K562 (cell line): ENCODE data around the gene KAZN. TPM values are rescaled to one million over a fixed set of nuclear protein-coding genes. Genes with fewer than 3 reads are reported as not detected.

Experiments used
- ELF1 ChIP-seq: fragments of 200-800 bp; sonication (Bioruptor generic); IDR thresholded peaks from 2 replicates; pipeline ENCODE4 v1.6.1; 2016; ENCODE audit warnings: missing genetic modification characterization, missing compliant biosample characterization
- HMG20B ChIP-seq: fragments of 250-450 bp; sonication (Bioruptor Pico); IDR thresholded peaks from 2 replicates; pipeline ENCODE4 v1.5.0; 2021; ENCODE audit warnings: mild to moderate bottlenecking
- KDM1A ChIP-seq, 2 experiments: fragments of 450-650 bp; IDR thresholded peaks; 2 replicates each; pipeline ENCODE4 v1.6.1; 2016; ENCODE audit warnings: mild to moderate bottlenecking in 2 of 2
- KLF10 ChIP-seq: fragments of 250-450 bp; sonication (Bioruptor Pico); IDR thresholded peaks from 2 replicates; pipeline ENCODE4 v1.6.1; 2021; ENCODE audit warnings: matching md5 sums
- MTA1 ChIP-seq: fragments of 450-650 bp; IDR thresholded peaks from 2 replicates; pipeline ENCODE4 v1.6.1; 2017; ENCODE audit warnings: borderline replicate concordance
- NRF1 ChIP-seq, 2 experiments: fragments of 450-650 bp; IDR thresholded peaks in 1 of 2; conservative IDR thresholded peaks in 1 of 2; 2 replicates each; pipeline ENCODE4 v1.6.1; 2014; ENCODE audit warnings: mild to moderate bottlenecking in 2 of 2
- RBFOX2 ChIP-seq: fragments of 200-400 bp; formaldehyde crosslinking; IDR thresholded peaks from 2 replicates; pipeline ENCODE4 v1.6.1; 2017; ENCODE audit warnings: low read depth, mild to moderate bottlenecking, low read length, moderate library complexity
- RREB1 ChIP-seq: fragments of 250-450 bp; sonication (Bioruptor Pico); IDR thresholded peaks from 2 replicates; pipeline ENCODE4 v1.4.0; 2020
- SMAD3 ChIP-seq: fragments of 450-650 bp; formaldehyde crosslinking; conservative IDR thresholded peaks from 2 replicates; pipeline ENCODE4 v1.4.0; 2020; ENCODE audit warnings: mild to moderate bottlenecking
- TEAD1 ChIP-seq, 2 experiments: fragments of 450-650 bp in 1 of 2; sonication (generic) in 1 of 2; formaldehyde crosslinking; IDR thresholded peaks; 2 replicates each; pipeline versions ENCODE4 v1.4.0 to v1.8.0; 2020 to 2022; ENCODE audit warnings: mild to moderate bottlenecking in 2 of 2, missing genetic modification reagents in 1 of 2
- VEZF1 ChIP-seq: fragments of 200-800 bp; sonication (Bioruptor generic); IDR thresholded peaks from 2 replicates; pipeline ENCODE4 v1.6.1; 2017; ENCODE audit warnings: missing genetic modification characterization, missing compliant biosample characterization
- ZKSCAN1 ChIP-seq: fragments of 150-350 bp; IDR thresholded peaks from 2 replicates; pipeline ENCODE4 v1.6.1; 2016; ENCODE audit warnings: low read depth, low read length
- ZKSCAN8 ChIP-seq: fragments of 200-800 bp; sonication (Bioruptor generic); IDR thresholded peaks from 2 replicates; pipeline ENCODE4 v1.6.1; 2016; ENCODE audit warnings: missing genetic modification characterization, missing compliant biosample characterization
- ZNF551 ChIP-seq: fragments of 250-450 bp; sonication (Bioruptor Pico); IDR thresholded peaks from 2 replicates; pipeline ENCODE4 v1.5.0; 2021; ENCODE audit warnings: mild to moderate bottlenecking, moderate library complexity
- ZNF644 ChIP-seq: fragments of 200-800 bp; sonication (Bioruptor generic); IDR thresholded peaks from 2 replicates; pipeline ENCODE4 v1.6.1; 2016; ENCODE audit warnings: low read depth, missing genetic modification characterization, missing compliant biosample characterization
- ZSCAN29 ChIP-seq: fragments of 450-650 bp; IDR thresholded peaks from 2 replicates; pipeline ENCODE4 v1.6.1; 2017
- polyA plus RNA-seq, 8 experiments: library from polyadenylated mRNA; depleted of rRNA in 4 of 8; stranded (reverse) in 5 of 8; unstranded in 3 of 8; fragments of >200 nt; fragmentation: Nextera tagmentation in 2 of 8; fragmentation: Illumina TruSeq in 1 of 8; extraction: Ambion mirVana in 2 of 8; extraction: Trizol in 1 of 8; gene quantifications; 2 replicates each; pipeline versions ENCODE4 v1.2.1 to v1.2.3, GENCODE V29; 2011 to 2014; ENCODE audit warnings: inconsistent platforms in 1 of 8, missing spikeins in 1 of 8
- total RNA-seq, 7 experiments: library from RNA; depleted of rRNA in 6 of 7; stranded (reverse); fragments of >200 nt in 6 of 7; fragmentation: Illumina TruSeq in 2 of 7; extraction: Trizol in 2 of 7; gene quantifications; 2 replicates each; pipeline versions ENCODE4 v1.2.1 to v1.2.3, GENCODE V29; 2011 to 2021; ENCODE audit warnings: low replicate concordance in 1 of 7
- TF ChIP-seq, protein P1 (sequence below): IDR thresholded peaks from 2 replicates; pipeline ENCODE4 v1.6.1; 2011; ENCODE audit not compliant: insufficient read length; ENCODE audit errors: extremely low read depth

Gene KAZN
- total and polyA plus RNA-seq, 9 of the 15 experiments (the other 6 are each of a cell fraction or from before 2014, with no cell fraction given): 2.1 to 21.6 (median 5.4) TPM

DNA sequence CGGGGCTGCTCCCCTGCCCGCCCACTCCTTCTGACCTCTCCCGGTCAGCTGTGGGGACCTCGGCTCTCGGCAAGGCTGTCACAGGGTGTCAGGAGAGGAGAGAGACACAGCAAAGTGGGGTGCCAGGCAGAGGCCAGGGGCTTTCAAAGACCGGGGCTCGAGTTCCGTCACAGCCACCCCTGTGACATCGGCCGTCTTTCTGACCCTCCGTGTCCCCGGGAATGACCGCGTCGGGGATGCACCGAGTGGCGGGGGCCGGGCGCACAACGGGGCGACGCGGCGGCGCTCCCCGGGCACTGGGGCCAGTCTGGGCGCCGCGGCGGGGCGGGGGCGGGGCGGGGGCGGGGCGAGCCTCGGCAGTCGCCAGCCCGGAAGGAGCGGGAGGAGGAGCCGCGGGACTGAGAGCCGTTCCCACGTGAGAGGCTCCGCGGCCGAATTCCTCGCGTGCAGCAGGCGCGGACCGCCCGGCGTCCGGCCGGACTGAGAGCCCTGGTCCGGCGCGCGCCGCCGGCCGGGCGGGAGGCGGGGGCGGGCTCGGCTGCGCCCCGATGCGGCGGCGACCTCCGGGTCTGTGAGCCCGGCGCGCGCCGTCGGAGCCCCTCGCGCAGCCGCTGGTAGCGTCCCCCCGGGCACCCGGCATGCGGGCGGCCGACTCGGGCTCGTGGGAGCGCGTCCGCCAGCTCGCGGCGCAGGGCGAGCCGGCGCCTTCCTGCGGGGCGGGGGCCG is 325.4 kb downstream of the KAZN start (continued):
- TF ChIP-seq, protein P1, sequence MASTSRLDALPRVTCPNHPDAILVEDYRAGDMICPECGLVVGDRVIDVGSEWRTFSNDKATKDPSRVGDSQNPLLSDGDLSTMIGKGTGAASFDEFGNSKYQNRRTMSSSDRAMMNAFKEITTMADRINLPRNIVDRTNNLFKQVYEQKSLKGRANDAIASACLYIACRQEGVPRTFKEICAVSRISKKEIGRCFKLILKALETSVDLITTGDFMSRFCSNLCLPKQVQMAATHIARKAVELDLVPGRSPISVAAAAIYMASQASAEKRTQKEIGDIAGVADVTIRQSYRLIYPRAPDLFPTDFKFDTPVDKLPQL: no peak
- TF ChIP-seq KDM1A (IDR thresholded peaks at IDR 0.05): no peak
- 0 out of 2 replicates have a peak, but pooled peaks have one; percentile 57 for TF ChIP-seq VEZF1 (CRISPR knock-in tag)
- TF ChIP-seq ZKSCAN1: no peak
- TF ChIP-seq SMAD3 (CRISPR knock-in tag): no peak
- TF ChIP-seq TEAD1 (CRISPR knock-in tag; IDR thresholded peaks at IDR 0.05): 0 out of 4 replicates have a peak, but pooled peaks of 1 of the 2 experiments have one; percentile 37
- no peak for TF ChIP-seq HMG20B (CRISPR knock-in tag)
- no peak for TF ChIP-seq ZNF644 (tag)
- TF ChIP-seq MTA1: no peak
- TF ChIP-seq ZKSCAN8 (CRISPR knock-in tag): no peak
- peak; percentile 72 for TF ChIP-seq ELF1
- TF ChIP-seq ZSCAN29: no peak
- no peak for TF ChIP-seq RREB1
- TF ChIP-seq RBFOX2: peak; percentile 47
- TF ChIP-seq KLF10 (CRISPR knock-in tag): no peak
- TF ChIP-seq NRF1 (conservative IDR thresholded peaks at IDR 0.05 in 1 of 2, IDR thresholded peaks at IDR 0.05 in 1 of 2): no peak
- TF ChIP-seq ZNF551 (CRISPR knock-in tag): no peak
